Measurements from ENCODE around the gene SLC6A6.

Gene SLC6A6

GRCh38 chr3:14537590-14538450 is 135.4 kb downstream of the SLC6A6 start:
- H3F3A ChIP-seq (ENCODE audit: insufficient read depth, low read length) = no peaks in the 10 kb centered on the region
- no peaks in the 10 kb centered on the region for H3K9me3 ChIP-seq (ENCODE audit: low read length)
- no peak overlapping the region for H3K9ac ChIP-seq (ENCODE audit: low read length)
- H3K9me2 ChIP-seq (ENCODE audit: low read depth, low read length) = no peaks in the 10 kb centered on the region
- no peaks in the 10 kb centered on the region for H3K79me2 ChIP-seq (ENCODE audit: insufficient read depth, low read length)
- H3K4me3 ChIP-seq (ENCODE audit: low read depth, low read length, poor library complexity, severe bottlenecking) = no peak overlapping the region
- no peak overlapping the region for H2AFZ ChIP-seq (ENCODE audit: low read length)
- no peaks in the 10 kb centered on the region for H4K20me1 ChIP-seq (ENCODE audit: insufficient read depth, low read length)
- no peaks in the 10 kb centered on the region for H3K4me1 ChIP-seq (ENCODE audit: insufficient read depth, low read length, severe bottlenecking)
- no peak overlapping the region for H3K27ac ChIP-seq (ENCODE audit: low read depth, low read length, poor library complexity, severe bottlenecking)
- 0 out of 2 replicates have a peak, but pooled peaks cover 3% of the 10 kb centered on the region for H3K27me3 ChIP-seq (ENCODE audit: insufficient read depth, low read length)
- H3K36me3 ChIP-seq (ENCODE audit: insufficient read depth, low read length) = no peaks in the 10 kb centered on the region
- TF ChIP-seq CTCF (IDR thresholded peaks at IDR 0.05; ENCODE audit: low read length) (no peak), EZH2 (IDR thresholded peaks at IDR 0.05; ENCODE audit: borderline replicate concordance, low read length) (no peak)
- no peak overlapping the region for H3K4me2 ChIP-seq (ENCODE audit: low read length)

GRCh38 chr3:14538451-14539088 is 136.2 kb downstream of the SLC6A6 start:
- H3K9me3 ChIP-seq (ENCODE audit: low read length) = no peaks in the 10 kb centered on the region
- no peak overlapping the region for H3K9ac ChIP-seq (ENCODE audit: low read length)
- H3K4me1 ChIP-seq (ENCODE audit: insufficient read depth, low read length, severe bottlenecking) = no peaks in the 10 kb centered on the region
- no peak overlapping the region for H2AFZ ChIP-seq (ENCODE audit: low read length)
- H3K36me3 ChIP-seq (ENCODE audit: insufficient read depth, low read length) = no peaks in the 10 kb centered on the region
- no peaks in the 10 kb centered on the region for H4K20me1 ChIP-seq (ENCODE audit: insufficient read depth, low read length)
- no peaks in the 10 kb centered on the region for H3F3A ChIP-seq (ENCODE audit: insufficient read depth, low read length)
- no peaks in the 10 kb centered on the region for H3K9me2 ChIP-seq (ENCODE audit: low read depth, low read length)
- H3K4me2 ChIP-seq (ENCODE audit: low read length) = no peak overlapping the region
- H3K27ac ChIP-seq (ENCODE audit: low read depth, low read length, poor library complexity, severe bottlenecking) = no peak overlapping the region
- TF ChIP-seq EZH2 (IDR thresholded peaks at IDR 0.05; ENCODE audit: borderline replicate concordance, low read length) (no peak), CTCF (IDR thresholded peaks at IDR 0.05; ENCODE audit: low read length) (no peak)
- H3K4me3 ChIP-seq (ENCODE audit: low read depth, low read length, poor library complexity, severe bottlenecking) = no peak overlapping the region
- H3K79me2 ChIP-seq (ENCODE audit: insufficient read depth, low read length) = no peaks in the 10 kb centered on the region
- 0 out of 2 replicates have a peak, but pooled peaks cover 3% of the 10 kb centered on the region for H3K27me3 ChIP-seq (ENCODE audit: insufficient read depth, low read length)

Data from OCI-LY1 (cell line).